Caco-2 (cell line): Measurements from ENCODE around the gene CYS1. TPM values are rescaled to one million over a fixed set of nuclear protein-coding genes. Genes with fewer than 3 reads are reported as not detected.

Experiments
- BruUV-seq: library from RNA; stranded (reverse); fragments of 400-500 nt; replicated peaks from 2 replicates; lab custom pipeline; 2021; lab: Mats Ljungman, UMichigan
- CTCF ChIA-PET: fragments of 300-600 bp; sonication (Branson Sonifier 250); formaldehyde crosslinking; loops from one replicate; lab custom pipeline; 2022; ENCODE audit warnings: antibody characterized with exemption; lab: Charles Lee
- POLR2A ChIA-PET: fragments of 300-600 bp; sonication (Branson Sonifier 250); formaldehyde crosslinking; loops from one replicate; lab custom pipeline; 2022; ENCODE audit warnings: antibody characterized with exemption; lab: Charles Lee
- DNase-seq, 2 experiments: peaks; one replicate each; pipeline versions ENCODE4 v3.0.0 to v3.0.0-alpha.2; 2020 to 2022
- H3K27me3 ChIP-seq: replicated peaks from 2 replicates; pipeline ENCODE4 v1.6.0; 2011; ENCODE audit warnings: low read length; ENCODE audit not compliant: control insufficient read depth, insufficient read depth
- H3K36me3 ChIP-seq: 2 replicates; pipeline ENCODE4 v1.5.1; 2011; ENCODE audit warnings: low read length; ENCODE audit not compliant: control insufficient read depth, insufficient read depth
- H3K4me1 ChIP-seq: fragments of 250-450 bp; sonication (Bioruptor Pico); 2 replicates; pipeline ENCODE4 v1.5.1; 2020; ENCODE audit warnings: mild to moderate bottlenecking
- H3K4me3 ChIP-seq: 2 replicates; pipeline ENCODE4 v1.5.1; 2011; ENCODE audit warnings: low read depth, mild to moderate bottlenecking, control low read depth, low read length
- H3K9me3 ChIP-seq: fragments of 250-450 bp; sonication (Bioruptor Pico); 2 replicates; pipeline ENCODE4 v1.5.1; 2020; ENCODE audit warnings: mild to moderate bottlenecking, moderate library complexity
- H3K27ac Mint-ChIP-seq: one replicate; pipeline ENCODE4 v1.8.0; 2022; ENCODE audit warnings: mixed read lengths; ENCODE audit not compliant: unreplicated experiment
- H3K27me3 Mint-ChIP-seq: one replicate; pipeline ENCODE4 v1.8.0; 2022; ENCODE audit warnings: mixed read lengths; ENCODE audit not compliant: insufficient read depth, unreplicated experiment
- H3K36me3 Mint-ChIP-seq: one replicate; pipeline ENCODE4 v1.8.0; 2022; ENCODE audit warnings: mild to moderate bottlenecking, mixed read lengths; ENCODE audit not compliant: insufficient read depth, unreplicated experiment
- H3K4me1 Mint-ChIP-seq: one replicate; pipeline ENCODE4 v1.8.0; 2022; ENCODE audit warnings: low read depth, mixed read lengths; ENCODE audit not compliant: unreplicated experiment
- H3K4me3 Mint-ChIP-seq: one replicate; pipeline ENCODE4 v1.8.0; 2022; ENCODE audit warnings: mild to moderate bottlenecking, moderate library complexity, mixed read lengths; ENCODE audit not compliant: unreplicated experiment
- H3K9me3 Mint-ChIP-seq: one replicate; pipeline ENCODE4 v1.8.0; 2022; ENCODE audit warnings: mixed read lengths; ENCODE audit not compliant: unreplicated experiment
- intact Hi-C: fragments of 100-400 bp; cut with micrococcal nuclease; formaldehyde crosslinking; loops from one replicate; pipeline ENCODE4 v1.10.0; 2022; ENCODE audit not compliant: unreplicated experiment
- total RNA-seq: library from RNA; stranded (reverse); gene quantifications from 2 replicates; pipeline ENCODE4 v1.2.3, GENCODE V29; 2022
- TF ChIP-seq, protein P1 (sequence below), 2 experiments: fragments of 200-600 bp in 1 of 2; IDR thresholded peaks; 1 replicate in 1 of 2; 2 replicates in 1 of 2; pipeline versions ENCODE4 v1.5.1 to v1.8.0; 2011 to 2022; ENCODE audit warnings: antibody characterized with exemption in 1 of 2, control low read depth in 1 of 2, inconsistent platforms in 1 of 2, low read depth in 1 of 2, low read length in 1 of 2, mild to moderate bottlenecking in 1 of 2, moderate library complexity in 1 of 2; ENCODE audit not compliant: insufficient read depth in 1 of 2, severe bottlenecking in 1 of 2, unreplicated experiment in 1 of 2

Gene CYS1
- total RNA-seq, 1 experiment from 2014 or later: 1.4 TPM

DNA sequence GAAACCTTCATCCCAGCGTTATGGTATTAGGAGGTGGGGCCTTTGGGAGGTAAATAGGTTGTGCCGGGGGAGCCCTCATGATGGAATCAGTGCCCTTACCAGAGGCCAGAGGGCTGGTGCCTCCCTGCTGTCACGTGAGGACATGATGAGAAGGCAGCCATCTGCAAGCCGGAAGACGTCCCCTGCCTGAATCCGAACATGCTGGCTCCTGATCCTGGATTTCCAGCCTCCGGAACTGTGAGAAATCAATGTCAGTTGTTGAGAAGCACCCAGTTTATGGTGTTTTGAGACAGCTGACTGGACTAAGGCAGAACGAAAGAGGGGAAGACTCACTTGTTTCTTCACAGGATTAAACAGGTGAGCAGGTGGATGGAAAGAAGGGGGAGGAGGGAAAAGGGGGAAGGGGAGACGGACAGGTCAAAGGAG is 49.9 kb downstream of the CYS1 start:
- no peaks in the 10 kb centered on the region for H3K27me3 Mint-ChIP-seq
- no peaks in the 10 kb centered on the region for H3K36me3 ChIP-seq
- no peaks in the 10 kb centered on the region for H3K27me3 ChIP-seq
- no TSS peak for BruUV-seq
- intact Hi-C loops: no loop called here
- no peaks in the 10 kb centered on the region for H3K9me3 Mint-ChIP-seq
- H3K4me1 Mint-ChIP-seq: peaks cover 15% of the 10 kb centered on the region
- H3K27ac Mint-ChIP-seq: no peak overlapping the region
- no peaks in the 10 kb centered on the region for H3K36me3 Mint-ChIP-seq
- ChIA-PET CTCF (no interaction called here), POLR2A (no interaction called here)
- H3K4me3 Mint-ChIP-seq: no peak overlapping the region
- no peaks in the 10 kb centered on the region for H3K4me1 ChIP-seq
- TF ChIP-seq, protein P1, sequence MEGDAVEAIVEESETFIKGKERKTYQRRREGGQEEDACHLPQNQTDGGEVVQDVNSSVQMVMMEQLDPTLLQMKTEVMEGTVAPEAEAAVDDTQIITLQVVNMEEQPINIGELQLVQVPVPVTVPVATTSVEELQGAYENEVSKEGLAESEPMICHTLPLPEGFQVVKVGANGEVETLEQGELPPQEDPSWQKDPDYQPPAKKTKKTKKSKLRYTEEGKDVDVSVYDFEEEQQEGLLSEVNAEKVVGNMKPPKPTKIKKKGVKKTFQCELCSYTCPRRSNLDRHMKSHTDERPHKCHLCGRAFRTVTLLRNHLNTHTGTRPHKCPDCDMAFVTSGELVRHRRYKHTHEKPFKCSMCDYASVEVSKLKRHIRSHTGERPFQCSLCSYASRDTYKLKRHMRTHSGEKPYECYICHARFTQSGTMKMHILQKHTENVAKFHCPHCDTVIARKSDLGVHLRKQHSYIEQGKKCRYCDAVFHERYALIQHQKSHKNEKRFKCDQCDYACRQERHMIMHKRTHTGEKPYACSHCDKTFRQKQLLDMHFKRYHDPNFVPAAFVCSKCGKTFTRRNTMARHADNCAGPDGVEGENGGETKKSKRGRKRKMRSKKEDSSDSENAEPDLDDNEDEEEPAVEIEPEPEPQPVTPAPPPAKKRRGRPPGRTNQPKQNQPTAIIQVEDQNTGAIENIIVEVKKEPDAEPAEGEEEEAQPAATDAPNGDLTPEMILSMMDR (IDR thresholded peaks at IDR 0.05; ENCODE audit: insufficient read depth in 1 of 2, low read depth in 1 of 2, low read length in 1 of 2, severe bottlenecking in 1 of 2, unreplicated experiment in 1 of 2): no peak
- DNase-seq: no peak
- H3K9me3 ChIP-seq: no peaks in the 10 kb centered on the region
- H3K4me3 ChIP-seq: no peak overlapping the region

- Mint-ChIP-seq H3K4me3 (no peak overlapping the region), H3K27me3 (no peaks in the 10 kb centered on the region), H3K9me3 (no peaks in the 10 kb centered on the region), H3K36me3 (no peaks in the 10 kb centered on the region), H3K4me1 (peaks cover 13% of the 10 kb centered on the region), H3K27ac (no peak overlapping the region)
- Histone ChIP-seq H3K4me3 (no peak overlapping the region), H3K27me3 (no peaks in the 10 kb centered on the region), H3K4me1 (no peaks in the 10 kb centered on the region), H3K9me3 (no peaks in the 10 kb centered on the region), H3K36me3 (no peaks in the 10 kb centered on the region)
- no TSS peak for BruUV-seq
- no peak for DNase-seq
- CTCF ChIA-PET: interaction anchor here (1.8 kb wide), 1 partner anchor 46 kb away, joined by 7 read pairs; no protein-coding TSS in a partner anchor
- TF ChIP-seq, protein P1 (IDR thresholded peaks at IDR 0.05; ENCODE audit: insufficient read depth in 1 of 2, low read depth in 1 of 2, low read length in 1 of 2, severe bottlenecking in 1 of 2, unreplicated experiment in 1 of 2): no peak
- intact Hi-C loops: no loop called here
- POLR2A ChIA-PET: no interaction called here
Observed at GRCh38 chr2:10029875-10030223, 50.4 kb downstream of the CYS1 start.

- no peak overlapping the region for H3K4me3 Mint-ChIP-seq
- no peak for DNase-seq
- peaks cover 9% of the 10 kb centered on the region for H3K4me1 Mint-ChIP-seq
- H3K9me3 ChIP-seq: no peaks in the 10 kb centered on the region
- H3K36me3 Mint-ChIP-seq: no peaks in the 10 kb centered on the region
- intact Hi-C loops: no loop called here
- ChIA-PET POLR2A (no interaction called here), CTCF (interaction anchor here (1.8 kb wide), 1 partner anchor 45 kb away, joined by 7 read pairs; no protein-coding TSS in a partner anchor)
- no TSS peak for BruUV-seq
- H3K4me3 ChIP-seq: no peak overlapping the region
- no peaks in the 10 kb centered on the region for H3K4me1 ChIP-seq
- no peaks in the 10 kb centered on the region for H3K27me3 Mint-ChIP-seq
- no peaks in the 10 kb centered on the region for H3K9me3 Mint-ChIP-seq
- no peak overlapping the region for H3K27ac Mint-ChIP-seq
- no peaks in the 10 kb centered on the region for H3K36me3 ChIP-seq
- no peaks in the 10 kb centered on the region for H3K27me3 ChIP-seq
- TF ChIP-seq, protein P1 (IDR thresholded peaks at IDR 0.05; ENCODE audit: insufficient read depth in 1 of 2, low read depth in 1 of 2, low read length in 1 of 2, severe bottlenecking in 1 of 2, unreplicated experiment in 1 of 2): no peak
Observed at GRCh38 chr2:10028988-10029874, 51.0 kb downstream of the CYS1 start.
